HepG2 (cell line): ENCODE measurements around the gene PALM. TPM values are rescaled to one million over a fixed set of nuclear protein-coding genes. Genes with fewer than 3 reads are reported as not detected.
A peak's percentile ranks its signal among the peaks of the same experiment; 100 is the strongest.

Experiments
- ADNP ChIP-seq: sonication (generic); formaldehyde crosslinking; IDR thresholded peaks from 2 replicates; pipeline ENCODE4 v1.4.0; 2020; ENCODE audit warnings: missing genetic modification reagents
- ASH2L ChIP-seq: fragments of 300-600, 200-600 bp; sonication (generic); IDR thresholded peaks from 2 replicates; pipeline ENCODE4 v1.7.0; 2017; ENCODE audit warnings: low read depth, mild to moderate bottlenecking, moderate library complexity, mixed read lengths, low read length; ENCODE audit not compliant: insufficient read length
- CHD2 ChIP-seq: IDR thresholded peaks from 2 replicates; pipeline ENCODE4 v1.6.1; 2011; ENCODE audit warnings: low read depth, low read length, improper control_type of control experiment
- GZF1 ChIP-seq: sonication (generic); formaldehyde crosslinking; IDR thresholded peaks from 2 replicates; pipeline ENCODE4 v1.5.1; 2020; ENCODE audit warnings: mild to moderate bottlenecking, missing genetic modification reagents
- KAT8 ChIP-seq: IDR thresholded peaks from 2 replicates; pipeline ENCODE4 v1.6.1; 2016; ENCODE audit warnings: missing genetic modification reagents, missing compliant biosample characterization
- MED1 ChIP-seq: sonication (generic); formaldehyde crosslinking; IDR thresholded peaks from 2 replicates; pipeline ENCODE4 v1.4.0; 2020; ENCODE audit warnings: missing genetic modification reagents
- MIER2 ChIP-seq: IDR thresholded peaks from 2 replicates; pipeline ENCODE4 v1.6.1; 2016; ENCODE audit warnings: missing biosample characterization, missing genetic modification reagents
- RAD51 ChIP-seq: fragments of 450-650 bp; IDR thresholded peaks from 2 replicates; pipeline ENCODE4 v1.6.1; 2016; ENCODE audit warnings: borderline replicate concordance
- SMARCC2 ChIP-seq: fragments of 450-650 bp; IDR thresholded peaks from 2 replicates; pipeline ENCODE4 v1.6.1; 2017; ENCODE audit warnings: antibody characterized with exemption, mild to moderate bottlenecking
- SOX13 ChIP-seq, 3 experiments: fragments of 450-650 bp in 1 of 3; sonication (generic) in 1 of 3; formaldehyde crosslinking in 1 of 3; IDR thresholded peaks in 2 of 3; conservative IDR thresholded peaks in 1 of 3; 2 replicates each; pipeline versions ENCODE4 v1.5.0 to v1.6.1; 2016 to 2020; ENCODE audit warnings: antibody characterized with exemption in 1 of 3, mild to moderate bottlenecking in 1 of 3, missing compliant biosample characterization in 1 of 3, missing genetic modification reagents in 1 of 3, moderate library complexity in 1 of 3
- TGIF2 ChIP-seq: IDR thresholded peaks from 2 replicates; pipeline ENCODE4 v1.6.1; 2016; ENCODE audit warnings: control low read depth, missing compliant biosample characterization
- TRIM24 ChIP-seq: sonication (generic); formaldehyde crosslinking; IDR thresholded peaks from 2 replicates; pipeline ENCODE4 v1.8.0; 2022; ENCODE audit warnings: mild to moderate bottlenecking, missing genetic modification reagents
- U2AF2 ChIP-seq: fragments of 200-400 bp; formaldehyde crosslinking; IDR thresholded peaks from 2 replicates; pipeline ENCODE4 v1.6.1; 2017; ENCODE audit warnings: low read depth, mild to moderate bottlenecking, low read length
- YEATS2 ChIP-seq: sonication (generic); formaldehyde crosslinking; IDR thresholded peaks from 2 replicates; pipeline ENCODE4 v1.4.0; 2020; ENCODE audit warnings: missing genetic modification reagents, borderline replicate concordance
- YEATS4 ChIP-seq: sonication (generic); formaldehyde crosslinking; IDR thresholded peaks from 2 replicates; pipeline ENCODE4 v1.4.0; 2020; ENCODE audit warnings: missing genetic modification reagents, borderline replicate concordance
- YY1 ChIP-seq: IDR thresholded peaks from 2 replicates; pipeline ENCODE4 v1.6.1; 2011; ENCODE audit warnings: low read length, low read depth, moderate library complexity, mild to moderate bottlenecking; ENCODE audit not compliant: insufficient read depth, insufficient replicate concordance
- ZMYM2 ChIP-seq: sonication (generic); formaldehyde crosslinking; IDR thresholded peaks from 2 replicates; pipeline ENCODE4 v1.8.0; 2022; ENCODE audit warnings: mild to moderate bottlenecking, missing genetic modification reagents
- ZNF343 ChIP-seq: sonication (generic); formaldehyde crosslinking; IDR thresholded peaks from 2 replicates; pipeline ENCODE4 v1.4.0; 2020; ENCODE audit warnings: mild to moderate bottlenecking, missing genetic modification reagents
- ZNF451 ChIP-seq: sonication (generic); formaldehyde crosslinking; IDR thresholded peaks from 2 replicates; pipeline ENCODE4 v1.5.0; 2020; ENCODE audit warnings: mild to moderate bottlenecking, missing genetic modification reagents
- ZNF574 ChIP-seq: sonication (generic); formaldehyde crosslinking; IDR thresholded peaks from 2 replicates; pipeline ENCODE4 v1.4.0; 2020; ENCODE audit warnings: missing genetic modification reagents
- ZNF580 ChIP-seq: IDR thresholded peaks from 2 replicates; pipeline ENCODE4 v1.6.1; 2016; ENCODE audit warnings: low read depth, borderline replicate concordance
- ZNF614 ChIP-seq: IDR thresholded peaks from 2 replicates; pipeline ENCODE4 v1.6.1; 2018; ENCODE audit warnings: missing biosample characterization, missing genetic modification reagents, inconsistent platforms, borderline replicate concordance
- ZNF639 ChIP-seq: conservative IDR thresholded peaks from 2 replicates; pipeline ENCODE4 v1.6.1; 2018; ENCODE audit warnings: missing genetic modification reagents
- ZNF652 ChIP-seq: IDR thresholded peaks from 2 replicates; pipeline ENCODE4 v1.6.1; 2016; ENCODE audit warnings: low read depth, borderline replicate concordance
- ZNF879 ChIP-seq: sonication (generic); formaldehyde crosslinking; IDR thresholded peaks from 2 replicates; pipeline ENCODE4 v1.8.1; 2023; ENCODE audit warnings: missing genetic modification reagents
- polyA plus RNA-seq, 8 experiments: library from polyadenylated mRNA; depleted of rRNA in 3 of 8; stranded (reverse) in 7 of 8; unstranded in 1 of 8; fragments of >200 nt; fragmentation: Illumina TruSeq in 4 of 8; extraction: Trizol in 4 of 8; gene quantifications; 2 replicates each; pipeline versions ENCODE4 v1.2.1 to v1.2.3, GENCODE V29; 2011 to 2016; ENCODE audit warnings: low read depth in 4 of 8, missing spikeins in 1 of 8, mixed read lengths in 1 of 8; ENCODE audit not compliant: insufficient read depth in 1 of 8
- total RNA-seq, 5 experiments: library from RNA; depleted of rRNA; stranded (reverse); fragments of >200 nt; fragmentation: Illumina TruSeq; extraction: Trizol; gene quantifications; 2 replicates each; pipeline ENCODE4 v1.2.3, GENCODE V29; 2016; ENCODE audit warnings: low read depth in 1 of 5

Gene PALM
- total and polyA plus RNA-seq, 2 of the 13 experiments (the other 11 are each of a cell fraction or from before 2014, with no cell fraction given): 4.0 to 9.7 TPM

- TF ChIP-seq ZNF343 (CRISPR knock-in tag) (no peak), ZNF879 (CRISPR knock-in tag) (no peak), SOX13 (IDR thresholded peaks at IDR 0.05) (no peak), SOX13 (CRISPR knock-in tag; conservative IDR thresholded peaks at IDR 0.05 in 1 of 2, IDR thresholded peaks at IDR 0.05 in 1 of 2) (peak in 1 of 2 experiments; percentile 50; a peak in 2 of 4 replicates), YEATS2 (CRISPR knock-in tag) (no peak), YEATS4 (CRISPR knock-in tag) (no peak; the same call in 1 of the 2 replicates), CHD2 (no peak), ZNF451 (CRISPR knock-in tag) (no peak), ZNF580 (peak; percentile 27; the same call in 1 of the 2 replicates), TRIM24 (CRISPR knock-in tag) (no peak), TGIF2 (CRISPR knock-in tag) (0 out of 2 replicates have a peak, but pooled peaks have one; percentile 25), RAD51 (no peak), MIER2 (CRISPR knock-in tag) (no peak), ADNP (CRISPR knock-in tag) (peak; percentile 35; the same call in 1 of the 2 replicates), ZMYM2 (peak; percentile 83), ZNF652 (CRISPR knock-in tag) (no peak), ZNF574 (CRISPR knock-in tag) (peak; percentile 66), SMARCC2 (no peak), ASH2L (no peak), YY1 (no peak), GZF1 (no peak), MED1 (peak; percentile 23), U2AF2 (no peak), ZNF639 (CRISPR knock-in tag) (no peak), KAT8 (CRISPR knock-in tag) (no peak; the same call in 1 of the 2 replicates), ZNF614 (CRISPR knock-in tag) (peak; percentile 47; the same call in 1 of the 2 replicates)
Measured at GRCh38 chr19:752652-753517, 44.1 kb downstream of the PALM start (continued).
